HEK293T (cell line): ENCODE results near the gene CD164L2.

Experiments
- ARNT ChIP-seq: fragments of 450-650 bp; IDR thresholded peaks from 2 replicates; pipeline ENCODE4 v1.6.1; 2017; ENCODE audit warnings: mild to moderate bottlenecking
- BHLHE40 ChIP-seq: fragments of 450-650 bp; IDR thresholded peaks from 2 replicates; pipeline ENCODE4 v1.6.1; 2016; ENCODE audit warnings: mild to moderate bottlenecking, moderate library complexity, borderline replicate concordance
- CTBP1 ChIP-seq: fragments of 450-650 bp; IDR thresholded peaks from 2 replicates; pipeline ENCODE4 v1.6.1; 2016; ENCODE audit warnings: borderline replicate concordance
- ELF4 ChIP-seq: fragments of 450-650 bp; IDR thresholded peaks from 2 replicates; pipeline ENCODE4 v1.6.1; 2017; ENCODE audit warnings: antibody characterized with exemption
- FOXA1 ChIP-seq: fragments of 450-650 bp; IDR thresholded peaks from 2 replicates; pipeline ENCODE4 v1.6.1; 2016; ENCODE audit warnings: mild to moderate bottlenecking
- FOXM1 ChIP-seq: fragments of 450-650 bp; IDR thresholded peaks from 2 replicates; pipeline ENCODE4 v1.6.1; 2017; ENCODE audit warnings: mild to moderate bottlenecking, borderline replicate concordance
- L3MBTL2 ChIP-seq: fragments of 450-650 bp; conservative IDR thresholded peaks from 2 replicates; pipeline ENCODE4 v1.6.1; 2016; ENCODE audit warnings: mild to moderate bottlenecking
- LEF1 ChIP-seq: fragments of 450-650 bp; IDR thresholded peaks from 2 replicates; pipeline ENCODE4 v1.6.1; 2017; ENCODE audit warnings: mild to moderate bottlenecking, borderline replicate concordance
- NFRKB ChIP-seq: fragments of 450-650 bp; IDR thresholded peaks from 2 replicates; pipeline ENCODE4 v1.6.1; 2016; ENCODE audit warnings: mild to moderate bottlenecking, moderate library complexity
- PKNOX1 ChIP-seq: fragments of 450-650 bp; IDR thresholded peaks from 2 replicates; pipeline ENCODE4 v1.6.1; 2016
- SP1 ChIP-seq: fragments of 450-650 bp; IDR thresholded peaks from 2 replicates; pipeline ENCODE4 v1.6.1; 2017
- SUZ12 ChIP-seq: fragments of 450-650 bp; IDR thresholded peaks from 2 replicates; pipeline ENCODE4 v1.6.1; 2016; ENCODE audit warnings: mild to moderate bottlenecking
- TARDBP ChIP-seq: fragments of 450-650 bp; IDR thresholded peaks from 2 replicates; pipeline ENCODE4 v1.6.1; 2016
- ZNF384 ChIP-seq: fragments of 450-650 bp; IDR thresholded peaks from 2 replicates; pipeline ENCODE4 v1.6.1; 2016

GRCh38 chr1:27372808-27373690 is 10.1 kb downstream of the CD164L2 start:
- no peak for TF ChIP-seq FOXA1
- no peak for TF ChIP-seq SUZ12
- no peak for TF ChIP-seq BHLHE40
- TF ChIP-seq SP1, result no peak
- no peak for TF ChIP-seq NFRKB
- no peak for TF ChIP-seq PKNOX1
- no peak for TF ChIP-seq TARDBP
- no peak for TF ChIP-seq FOXM1
- no peak for TF ChIP-seq ELF4
- no peak for TF ChIP-seq ARNT
- no peak for TF ChIP-seq CTBP1
- no peak for TF ChIP-seq L3MBTL2
- no peak for TF ChIP-seq ZNF384
- TF ChIP-seq LEF1, result no peak
